Stimulated activated CD8-positive, alpha-beta memory T cell treated with anti-CD3 and anti-CD28 coated beads, Interleukin-15, amount 100 ng/mL, for 24 hours (primary cell): ENCODE data around the gene CPNE5.
A peak's percentile ranks its signal among the peaks of the same experiment; 100 is the strongest.

ENCODE experiments used
- DNase-seq: peaks from one replicate; pipeline ENCODE4 v3.0.0-alpha.2; 2020; ENCODE audit warnings: low read depth

CPNE5 gene

GRCh38 chr6:36760685-36761435, 78.4 kb downstream of the CPNE5 start:
- no peak for DNase-seq

- peak; percentile 79 for DNase-seq
Observed at GRCh38 chr6:36759148-36759759, 80.0 kb downstream of the CPNE5 start.

- DNase-seq = no peak
Observed at GRCh38 chr6:36758516-36759147, 80.6 kb downstream of the CPNE5 start.

- DNase-seq = no peak
Observed at GRCh38 chr6:36757943-36758508, 81.2 kb downstream of the CPNE5 start.

GRCh38 chr6:36757206-36757605, 82.0 kb downstream of the CPNE5 start:
- DNase-seq = no peak

GRCh38 chr6:36756786-36757185, 82.5 kb downstream of the CPNE5 start:
- no peak for DNase-seq

GRCh38 chr6:36755435-36756348, 83.6 kb downstream of the CPNE5 start:
- peak; percentile 24 for DNase-seq

GRCh38 chr6:36754582-36755434, 84.4 kb downstream of the CPNE5 start:
- DNase-seq = no peak

GRCh38 chr6:36753671-36754405, 85.4 kb downstream of the CPNE5 start:
- DNase-seq = no peak

- DNase-seq = no peak
Observed at GRCh38 chr6:36752886-36753506, 86.2 kb downstream of the CPNE5 start.

GRCh38 chr6:36752187-36752885, 86.9 kb downstream of the CPNE5 start:
- no peak for DNase-seq

GRCh38 chr6:36751833-36752186, 87.4 kb downstream of the CPNE5 start:
- no peak for DNase-seq

- no peak for DNase-seq
Observed at GRCh38 chr6:36751091-36751490, 88.2 kb downstream of the CPNE5 start.

- no peak for DNase-seq
Observed at GRCh38 chr6:36749829-36750489, 89.3 kb downstream of the CPNE5 start.

GRCh38 chr6:36746251-36746650, 93.0 kb downstream of the CPNE5 start:
- DNase-seq = no peak

- no peak for DNase-seq
Observed at GRCh38 chr6:36745836-36746235, 93.4 kb downstream of the CPNE5 start.

GRCh38 chr6:36745283-36745682, 94.0 kb downstream of the CPNE5 start:
- no peak for DNase-seq

- no peak for DNase-seq
Observed at GRCh38 chr6:36744304-36744673, 95.0 kb downstream of the CPNE5 start.
